Cardiac fibroblast (primary cell): ENCODE results near the gene ZC3H12C.
"Not testable (repeated sequence)": the region's sequence is repeated elsewhere in the genome, so short reads cannot be mapped to it uniquely, and the experiment has no call there.

Experiments used
- DNase-seq, 2 donors: peaks; one replicate each; pipeline versions ENCODE4 v3.0.0 to v3.0.0-alpha.2; 2010; ENCODE audit warnings: low read depth in 2 of 2
- H3K4me3 ChIP-seq, 2 donors: replicated peaks in 1 of 2; 1 replicate in 1 of 2; 2 replicates in 1 of 2; pipeline ENCODE4 v1.5.1; 2011; ENCODE audit warnings: low read depth in 2 of 2, low read length in 2 of 2, mild to moderate bottlenecking in 2 of 2, moderate library complexity in 1 of 2
- TF ChIP-seq, protein P1 (sequence below): IDR thresholded peaks from one replicate; pipeline ENCODE4 v1.5.1; 2011; ENCODE audit warnings: low read depth, mild to moderate bottlenecking, low read length, inconsistent platforms

ZC3H12C gene

DNA sequence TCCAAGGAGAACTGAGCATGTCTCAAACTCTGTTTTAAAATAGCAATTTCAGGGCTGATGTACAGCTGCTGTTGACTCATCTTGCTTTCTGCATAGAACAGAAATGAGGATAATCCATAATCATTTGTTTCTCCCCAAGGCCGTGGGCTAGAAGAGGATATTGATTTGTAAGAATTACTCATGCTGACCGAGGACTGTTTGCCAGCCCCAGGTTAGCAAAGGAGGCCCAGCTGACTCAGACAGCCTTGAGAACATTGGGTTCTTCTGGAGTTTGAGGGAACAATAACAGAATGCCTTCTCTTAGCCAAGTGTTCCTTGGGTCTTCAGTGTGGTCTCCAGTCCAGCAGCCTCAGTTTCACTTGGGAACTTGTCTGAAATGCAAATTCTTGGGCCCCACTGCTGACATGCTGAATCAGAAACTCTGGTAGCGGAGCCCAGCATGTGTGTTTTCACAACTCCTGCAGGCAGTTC, 92.0 kb downstream of the ZC3H12C start:
- peak; percentile 60 to 89 for DNase-seq
- no peak overlapping the region for H3K4me3 ChIP-seq
- TF ChIP-seq, protein P1, sequence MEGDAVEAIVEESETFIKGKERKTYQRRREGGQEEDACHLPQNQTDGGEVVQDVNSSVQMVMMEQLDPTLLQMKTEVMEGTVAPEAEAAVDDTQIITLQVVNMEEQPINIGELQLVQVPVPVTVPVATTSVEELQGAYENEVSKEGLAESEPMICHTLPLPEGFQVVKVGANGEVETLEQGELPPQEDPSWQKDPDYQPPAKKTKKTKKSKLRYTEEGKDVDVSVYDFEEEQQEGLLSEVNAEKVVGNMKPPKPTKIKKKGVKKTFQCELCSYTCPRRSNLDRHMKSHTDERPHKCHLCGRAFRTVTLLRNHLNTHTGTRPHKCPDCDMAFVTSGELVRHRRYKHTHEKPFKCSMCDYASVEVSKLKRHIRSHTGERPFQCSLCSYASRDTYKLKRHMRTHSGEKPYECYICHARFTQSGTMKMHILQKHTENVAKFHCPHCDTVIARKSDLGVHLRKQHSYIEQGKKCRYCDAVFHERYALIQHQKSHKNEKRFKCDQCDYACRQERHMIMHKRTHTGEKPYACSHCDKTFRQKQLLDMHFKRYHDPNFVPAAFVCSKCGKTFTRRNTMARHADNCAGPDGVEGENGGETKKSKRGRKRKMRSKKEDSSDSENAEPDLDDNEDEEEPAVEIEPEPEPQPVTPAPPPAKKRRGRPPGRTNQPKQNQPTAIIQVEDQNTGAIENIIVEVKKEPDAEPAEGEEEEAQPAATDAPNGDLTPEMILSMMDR, result no peak

DNA sequence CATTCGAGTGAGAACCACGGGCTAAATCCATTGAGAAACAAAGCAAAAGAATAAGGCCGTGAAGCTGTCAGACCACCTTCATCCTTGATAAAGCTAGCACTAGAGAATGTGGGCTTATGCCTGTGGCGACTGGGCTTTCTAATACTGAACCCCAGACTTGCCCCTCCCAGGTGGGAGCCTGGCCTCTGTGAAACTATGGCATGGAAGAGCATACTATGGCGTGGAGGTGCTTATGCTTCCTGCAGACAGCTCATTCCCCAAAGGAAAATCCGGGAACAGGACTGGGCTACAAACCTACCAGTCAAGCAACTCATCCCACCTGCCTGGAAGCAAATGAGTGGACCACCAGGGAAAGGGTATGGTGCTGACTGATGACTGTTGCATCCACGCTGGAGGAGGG, 92.4 kb downstream of the ZC3H12C start:
- no peak overlapping the region for H3K4me3 ChIP-seq
- TF ChIP-seq, protein P1, result no peak

DNA sequence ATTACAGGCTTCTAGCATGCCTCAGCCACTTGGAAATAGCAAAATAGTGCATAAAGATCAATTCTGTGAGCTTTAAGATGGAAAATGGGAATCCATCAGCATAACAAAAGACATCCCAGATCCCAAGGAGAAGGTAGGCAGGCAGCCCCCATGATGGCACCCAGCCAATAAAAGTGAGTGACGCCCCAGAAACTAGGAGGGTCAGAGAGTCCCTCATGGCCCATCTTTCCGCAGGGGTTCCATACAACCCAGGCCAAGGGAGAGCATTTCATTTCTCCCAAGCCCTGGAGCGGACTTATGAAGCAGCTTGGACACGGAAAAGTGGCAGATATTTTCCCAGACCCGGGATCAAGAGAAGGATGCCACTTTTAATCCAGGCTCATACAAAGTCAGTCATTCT, 93.3 kb downstream of the ZC3H12C start:
- TF ChIP-seq, protein P1, result no peak

More for the DNA sequence above, 92.4 kb downstream of the ZC3H12C start:
- DNase-seq, result no peak

DNA sequence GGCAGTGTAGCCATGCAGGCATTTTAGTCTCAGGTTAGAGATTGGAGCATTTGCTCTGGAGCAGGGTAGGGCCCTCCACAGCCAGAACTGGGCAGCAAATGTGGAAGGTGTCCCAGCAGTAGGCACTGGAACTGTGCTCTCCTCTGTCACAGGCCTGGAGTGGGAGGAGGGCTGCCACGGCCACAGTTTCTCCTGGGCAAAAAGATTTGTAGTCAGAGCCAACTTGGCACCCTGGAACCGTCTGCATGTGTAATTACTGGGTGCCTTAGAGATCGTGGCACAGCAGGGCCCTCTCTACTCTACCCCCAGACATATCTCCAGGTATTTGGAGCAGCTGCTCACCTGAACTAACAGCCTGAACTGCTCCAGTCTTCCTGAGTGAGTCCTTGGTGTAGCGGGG, 93.7 kb downstream of the ZC3H12C start:
- H3K4me3 ChIP-seq, result no peak overlapping the region
- DNase-seq, result no peak
- TF ChIP-seq, protein P1, result no peak

More for the DNA sequence above, 93.3 kb downstream of the ZC3H12C start:
- DNase-seq, result no peak
- no peak overlapping the region for H3K4me3 ChIP-seq

DNA sequence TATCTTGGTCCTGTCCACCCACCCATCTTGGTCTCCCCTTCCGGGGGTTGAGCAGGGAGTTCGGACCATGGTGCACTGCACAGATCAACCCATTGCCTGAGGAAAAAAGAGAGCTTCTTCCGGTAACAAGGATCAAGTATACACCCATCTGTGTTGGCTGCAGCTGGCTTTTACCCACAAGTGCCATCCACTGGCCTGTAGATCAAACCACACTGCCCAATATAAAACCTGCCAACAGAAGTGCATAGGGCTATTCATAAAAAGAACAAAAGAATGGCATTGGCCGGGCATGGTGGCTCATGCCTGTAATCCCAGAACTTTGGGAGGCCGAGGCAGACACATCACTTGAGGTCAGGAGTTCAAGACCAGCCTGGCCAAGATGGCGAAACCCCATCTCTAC, 94.5 kb downstream of the ZC3H12C start:
- TF ChIP-seq, protein P1, result no peak
- DNase-seq, result no peak
- H3K4me3 ChIP-seq, result no peak overlapping the region

DNA sequence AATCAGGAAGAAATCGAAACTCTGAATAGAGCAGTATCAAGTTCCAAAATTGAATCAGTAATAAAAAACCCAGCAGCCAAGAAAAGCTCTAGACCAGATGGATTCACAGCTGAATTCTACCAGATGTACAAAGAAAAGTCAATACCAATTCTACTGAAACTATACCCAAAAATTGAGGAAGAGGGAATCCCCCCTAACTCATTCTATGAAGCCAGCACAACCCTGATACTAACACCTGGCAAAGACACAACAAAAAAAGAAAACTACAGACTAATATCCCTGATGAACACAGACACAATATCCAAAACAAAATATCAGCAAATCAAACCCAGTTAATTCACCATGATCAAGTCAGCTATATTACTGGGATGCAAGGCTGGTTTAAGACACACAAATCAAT, 97.7 kb downstream of the ZC3H12C start:
- no peak for DNase-seq
- no peak overlapping the region for H3K4me3 ChIP-seq
- TF ChIP-seq, protein P1, result no peak

DNA sequence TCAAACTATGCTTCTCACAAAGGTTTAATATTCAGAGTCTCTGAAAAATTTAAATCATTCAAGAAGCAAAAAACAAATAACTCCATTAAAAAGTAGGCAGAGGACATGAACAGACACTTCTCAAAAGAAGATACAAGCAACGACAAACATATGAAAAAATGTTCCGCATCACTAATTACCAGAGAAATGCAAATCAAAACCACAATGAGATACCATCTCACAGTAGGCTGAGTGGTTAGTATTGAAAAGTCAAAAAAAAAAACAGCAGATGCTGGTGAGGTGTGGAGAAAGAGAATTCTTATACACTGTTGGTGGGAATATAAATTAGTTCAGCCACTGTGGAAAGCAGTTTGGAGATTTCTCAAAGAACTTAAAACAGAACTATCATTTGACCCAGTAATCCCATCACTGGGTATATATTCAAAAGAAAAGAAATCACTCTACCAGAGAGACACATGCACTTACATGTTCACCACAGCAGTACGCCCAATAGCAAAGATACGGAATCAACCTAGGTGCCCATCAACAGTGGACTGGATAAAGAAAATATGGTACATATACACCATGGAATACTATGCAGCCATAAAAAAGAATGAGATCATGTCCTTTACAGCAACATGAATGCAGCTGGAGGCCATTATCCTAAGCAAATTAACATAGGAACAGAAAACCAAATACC, 99.6 kb downstream of the ZC3H12C start:
- H3K4me3 ChIP-seq, DNase-seq: not testable (repeated sequence)

DNA sequence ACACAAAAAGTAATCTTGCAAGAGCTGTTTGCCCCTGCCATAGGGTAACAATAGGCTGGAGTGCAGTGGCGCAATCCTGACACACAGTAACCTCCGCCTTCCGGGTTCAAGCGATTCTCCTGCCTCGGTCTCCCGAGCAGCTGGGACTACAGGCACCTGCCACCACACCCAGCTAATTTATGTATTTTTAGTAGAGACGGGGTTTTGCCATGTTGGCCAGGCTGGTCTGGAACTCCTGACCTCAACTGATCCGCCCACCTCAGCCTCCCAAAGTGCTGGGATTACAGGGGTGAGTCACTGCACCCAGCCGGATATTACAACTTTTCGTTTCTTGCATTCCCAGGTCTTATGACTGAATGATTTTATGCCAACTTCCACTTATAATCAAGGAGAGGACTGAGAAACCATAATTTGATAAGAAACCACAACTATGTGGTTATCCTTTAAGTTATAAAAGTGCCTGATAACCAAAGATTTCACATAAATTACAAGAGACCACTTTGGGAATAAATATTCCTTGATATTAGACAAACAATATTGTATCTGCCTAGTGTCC, 101.1 kb downstream of the ZC3H12C start:
- not testable (repeated sequence) for H3K4me3 ChIP-seq
- peak; percentile 88 to 90 for DNase-seq
